Measurements from ENCODE around the gene SLC6A2.

DNA sequence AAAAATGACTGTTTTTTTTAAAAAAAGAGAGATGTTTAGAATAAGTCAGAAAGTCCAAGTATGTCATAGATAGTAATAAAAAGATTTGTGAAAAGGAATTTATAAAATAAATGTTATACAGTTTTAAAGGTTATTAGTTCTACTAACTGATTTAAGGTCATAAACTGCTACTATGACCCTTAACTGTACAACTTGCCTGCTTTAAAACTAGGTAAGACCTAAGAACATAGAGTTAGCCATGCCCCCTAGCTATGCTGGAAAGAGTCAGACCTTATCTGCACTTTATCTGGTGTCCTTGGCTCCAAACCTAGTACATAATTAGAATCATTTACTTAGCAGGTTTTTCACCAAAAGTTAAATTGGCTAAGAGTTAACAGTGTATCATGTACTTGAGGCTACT lies 23.5 kb upstream of the SLC6A2 start:
- TF ChIP-seq, protein P1, sequence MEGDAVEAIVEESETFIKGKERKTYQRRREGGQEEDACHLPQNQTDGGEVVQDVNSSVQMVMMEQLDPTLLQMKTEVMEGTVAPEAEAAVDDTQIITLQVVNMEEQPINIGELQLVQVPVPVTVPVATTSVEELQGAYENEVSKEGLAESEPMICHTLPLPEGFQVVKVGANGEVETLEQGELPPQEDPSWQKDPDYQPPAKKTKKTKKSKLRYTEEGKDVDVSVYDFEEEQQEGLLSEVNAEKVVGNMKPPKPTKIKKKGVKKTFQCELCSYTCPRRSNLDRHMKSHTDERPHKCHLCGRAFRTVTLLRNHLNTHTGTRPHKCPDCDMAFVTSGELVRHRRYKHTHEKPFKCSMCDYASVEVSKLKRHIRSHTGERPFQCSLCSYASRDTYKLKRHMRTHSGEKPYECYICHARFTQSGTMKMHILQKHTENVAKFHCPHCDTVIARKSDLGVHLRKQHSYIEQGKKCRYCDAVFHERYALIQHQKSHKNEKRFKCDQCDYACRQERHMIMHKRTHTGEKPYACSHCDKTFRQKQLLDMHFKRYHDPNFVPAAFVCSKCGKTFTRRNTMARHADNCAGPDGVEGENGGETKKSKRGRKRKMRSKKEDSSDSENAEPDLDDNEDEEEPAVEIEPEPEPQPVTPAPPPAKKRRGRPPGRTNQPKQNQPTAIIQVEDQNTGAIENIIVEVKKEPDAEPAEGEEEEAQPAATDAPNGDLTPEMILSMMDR (conservative IDR thresholded peaks at IDR 0.05; ENCODE audit: low read length), result no peak
- TF ChIP-seq EZH2phosphoT487 (IDR thresholded peaks at IDR 0.05; ENCODE audit: borderline replicate concordance, low read depth, low read length), result no peak
